Activated naive CD8-positive, alpha-beta T cell treated with anti-CD3 and anti-CD28 coated beads for 36 hours (primary cell): ENCODE data around the gene TRMT44. TPM values are rescaled to one million over a fixed set of nuclear protein-coding genes. Genes with fewer than 3 reads are reported as not detected.
"Not testable (repeated sequence)": the region's sequence is repeated elsewhere in the genome, so short reads cannot be mapped to it uniquely, and the experiment has no call there.

ENCODE experiments used
- DNase-seq: peaks from one replicate; pipeline ENCODE4 v3.0.0; 2021
- H3K27ac Mint-ChIP-seq: one replicate; pipeline ENCODE4 v1.8.0; 2022; ENCODE audit warnings: mild to moderate bottlenecking, moderate library complexity, mixed read lengths
- H3K27me3 Mint-ChIP-seq: one replicate; pipeline ENCODE4 v1.8.0; 2022; ENCODE audit warnings: mild to moderate bottlenecking, mixed read lengths
- H3K36me3 Mint-ChIP-seq: one replicate; pipeline ENCODE4 v1.8.0; 2021; ENCODE audit warnings: mild to moderate bottlenecking, mixed read lengths
- H3K4me1 Mint-ChIP-seq: one replicate; pipeline ENCODE4 v1.8.0; 2021; ENCODE audit warnings: mixed read lengths
- H3K4me3 Mint-ChIP-seq: one replicate; pipeline ENCODE4 v1.8.0; 2022; ENCODE audit warnings: mild to moderate bottlenecking, moderate library complexity, mixed read lengths
- H3K9me3 Mint-ChIP-seq: one replicate; pipeline ENCODE4 v1.8.0; 2022; ENCODE audit warnings: mixed read lengths
- total RNA-seq, 2 experiments: library from RNA; stranded (reverse); gene quantifications; one replicate each; pipeline ENCODE4 v1.2.3, GENCODE V29; 2021

The TRMT44 gene
- total RNA-seq, 2 experiments from 2014 or later, result 21.9 to 26.6 TPM

DNA sequence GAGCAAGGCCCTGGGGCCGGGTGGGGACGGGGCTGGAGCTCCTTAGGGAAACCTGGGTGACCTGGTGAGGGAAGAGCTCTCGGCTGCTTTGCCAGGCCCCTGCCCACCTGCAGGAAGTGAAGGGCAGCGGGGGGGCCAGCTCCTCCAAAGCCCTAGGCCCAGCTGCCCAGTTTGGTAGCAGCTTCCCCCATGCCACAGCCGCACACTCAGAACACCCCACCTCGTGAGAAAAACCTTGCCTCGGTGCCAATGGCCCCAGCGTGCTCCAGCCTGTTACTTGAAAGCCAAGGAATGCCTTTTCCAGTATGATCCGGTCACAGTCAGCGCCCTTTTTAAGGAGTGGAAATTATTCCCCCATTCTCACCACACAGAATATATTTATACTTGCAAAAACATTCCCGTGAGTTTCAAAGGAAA lies 38.4 kb upstream of the TRMT44 start:
- DNase-seq, result no peak
- Mint-ChIP-seq H3K4me1 (no peaks in the 10 kb centered on the region), H3K27ac (no peak overlapping the region), H3K4me3 (no peak overlapping the region), H3K27me3 (no peaks in the 10 kb centered on the region), H3K36me3 (no peaks in the 10 kb centered on the region), H3K9me3 (no peaks in the 10 kb centered on the region)

GRCh38 chr4:8402640-8403039 lies 37.9 kb upstream of the TRMT44 start:
- H3K4me1 Mint-ChIP-seq, result no peaks in the 10 kb centered on the region
- no peaks in the 10 kb centered on the region for H3K27me3 Mint-ChIP-seq
- no peak overlapping the region for H3K27ac Mint-ChIP-seq
- no peak for DNase-seq
- no peaks in the 10 kb centered on the region for H3K9me3 Mint-ChIP-seq
- H3K4me3 Mint-ChIP-seq, result no peak overlapping the region
- no peaks in the 10 kb centered on the region for H3K36me3 Mint-ChIP-seq

DNA sequence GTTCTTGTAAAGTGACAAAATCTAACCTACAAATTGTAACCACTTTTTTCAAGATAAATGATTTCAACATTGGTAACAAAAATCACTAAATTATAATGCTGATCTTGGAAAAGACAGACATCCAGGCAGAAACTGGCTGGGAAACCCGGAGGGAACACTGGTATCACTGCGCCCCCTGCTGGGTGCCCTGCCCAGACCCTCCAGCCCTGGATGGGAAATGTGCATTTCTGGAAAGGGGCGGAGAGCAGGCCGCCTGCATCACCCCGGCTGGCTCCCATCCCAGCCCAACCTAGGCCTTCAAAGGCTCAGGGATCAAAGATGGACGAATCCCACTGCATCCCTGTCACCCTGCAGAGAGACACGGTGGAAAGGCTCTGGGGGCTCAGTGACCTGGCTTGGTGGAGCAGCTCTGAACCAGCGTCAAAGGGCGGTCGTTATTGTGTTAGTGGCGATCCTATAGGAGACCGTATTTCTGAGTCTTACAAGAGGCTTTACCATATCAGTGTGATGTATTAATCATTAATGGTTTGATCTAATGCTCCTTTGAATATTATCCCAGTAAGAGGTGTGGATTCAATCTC lies 37.3 kb upstream of the TRMT44 start:
- Mint-ChIP-seq H3K27me3 (no peaks in the 10 kb centered on the region), H3K4me1 (no peaks in the 10 kb centered on the region), H3K27ac (no peak overlapping the region), H3K4me3 (no peak overlapping the region), H3K36me3 (no peaks in the 10 kb centered on the region), H3K9me3 (no peaks in the 10 kb centered on the region)
- peak; percentile 49 for DNase-seq

- H3K4me1 Mint-ChIP-seq, result no peaks in the 10 kb centered on the region
- H3K4me3 Mint-ChIP-seq, result no peak overlapping the region
- no peaks in the 10 kb centered on the region for H3K36me3 Mint-ChIP-seq
- no peak for DNase-seq
- H3K27ac Mint-ChIP-seq, result no peak overlapping the region
- H3K9me3 Mint-ChIP-seq, result no peaks in the 10 kb centered on the region
- H3K27me3 Mint-ChIP-seq, result no peaks in the 10 kb centered on the region
Observed at GRCh38 chr4:8403976-8404375, 36.6 kb upstream of the TRMT44 start.

DNA sequence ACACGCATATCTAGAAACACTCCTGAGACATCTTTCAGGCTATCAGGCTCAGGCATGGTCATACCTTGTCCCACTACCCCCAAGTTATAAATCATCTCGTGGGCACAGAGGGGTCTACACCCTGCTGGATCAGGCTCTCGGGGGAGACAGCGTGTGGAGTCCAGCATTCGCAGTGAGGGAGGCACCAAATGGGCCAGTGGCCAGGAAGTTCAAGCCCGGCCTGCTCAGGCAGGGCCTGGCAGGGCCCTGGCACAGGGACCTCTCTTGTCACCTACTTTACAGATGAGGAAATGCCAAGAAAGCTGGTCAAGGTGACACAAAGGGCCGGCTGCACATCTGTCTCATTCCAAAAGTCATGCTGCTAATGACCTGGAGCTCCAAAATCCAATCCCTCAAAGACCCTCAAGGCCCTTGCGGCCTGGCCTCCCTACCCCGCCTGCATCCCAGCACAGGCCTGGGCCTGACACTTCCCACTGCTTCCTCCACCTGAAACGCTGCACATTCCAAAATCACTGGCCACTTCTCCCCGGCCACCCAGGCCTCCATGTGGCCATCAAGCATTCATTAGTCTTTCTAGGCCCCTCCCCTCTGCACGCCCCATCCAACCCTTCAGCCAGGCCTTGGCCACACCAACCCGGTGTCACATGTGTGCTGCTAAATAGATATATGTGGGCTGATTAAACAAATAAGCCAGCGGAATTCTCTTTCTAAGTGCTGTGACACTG lies 35.6 kb upstream of the TRMT44 start:
- Mint-ChIP-seq H3K27ac (no peak overlapping the region), H3K4me3 (no peak overlapping the region)
- DNase-seq, result no peak

DNA sequence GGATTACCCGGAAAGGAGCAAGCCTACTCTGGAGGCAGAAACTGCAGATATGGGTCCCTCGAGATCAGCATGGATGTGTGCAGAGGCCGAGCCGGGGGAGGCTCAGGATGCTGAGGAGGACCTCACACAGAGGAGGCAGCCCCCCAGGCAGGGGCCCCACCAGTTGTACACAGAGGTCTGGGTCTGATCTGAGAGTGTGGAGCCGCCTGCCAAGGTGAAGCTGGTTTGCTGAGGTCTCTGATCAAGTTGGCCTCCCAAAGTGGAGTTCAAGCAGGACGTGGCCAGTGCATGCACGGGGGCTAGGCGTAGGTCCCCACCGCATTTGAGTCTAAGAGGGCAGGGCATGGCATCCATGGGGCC lies 35.1 kb upstream of the TRMT44 start:
- H3K27ac Mint-ChIP-seq, result no peak overlapping the region
- H3K4me3 Mint-ChIP-seq, result no peak overlapping the region
- peaks cover 5% of the 10 kb centered on the region for H3K36me3 Mint-ChIP-seq
- no peaks in the 10 kb centered on the region for H3K27me3 Mint-ChIP-seq
- H3K4me1 Mint-ChIP-seq, result no peaks in the 10 kb centered on the region
- no peak for DNase-seq
- no peaks in the 10 kb centered on the region for H3K9me3 Mint-ChIP-seq

More for the DNA sequence above, 35.6 kb upstream of the TRMT44 start:
- Mint-ChIP-seq H3K27me3 (no peaks in the 10 kb centered on the region), H3K9me3 (no peaks in the 10 kb centered on the region), H3K4me1 (no peaks in the 10 kb centered on the region), H3K36me3 (peaks cover 5% of the 10 kb centered on the region)

GRCh38 chr4:8406887-8407286 lies 33.7 kb upstream of the TRMT44 start:
- H3K4me3 Mint-ChIP-seq, H3K27me3 Mint-ChIP-seq, DNase-seq, H3K4me1 Mint-ChIP-seq, H3K9me3 Mint-ChIP-seq, H3K36me3 Mint-ChIP-seq, H3K27ac Mint-ChIP-seq: not testable (repeated sequence)

GRCh38 chr4:8407316-8407715 lies 33.3 kb upstream of the TRMT44 start:
- no peak overlapping the region for H3K4me3 Mint-ChIP-seq
- H3K4me1 Mint-ChIP-seq, result no peaks in the 10 kb centered on the region
- no peaks in the 10 kb centered on the region for H3K9me3 Mint-ChIP-seq
- no peak for DNase-seq
- no peaks in the 10 kb centered on the region for H3K27me3 Mint-ChIP-seq
- H3K27ac Mint-ChIP-seq, result no peak overlapping the region
- H3K36me3 Mint-ChIP-seq, result peaks cover 5% of the 10 kb centered on the region

- H3K27me3 Mint-ChIP-seq, result no peaks in the 10 kb centered on the region
Observed at GRCh38 chr4:8407756-8408155, 32.8 kb upstream of the TRMT44 start.

DNA sequence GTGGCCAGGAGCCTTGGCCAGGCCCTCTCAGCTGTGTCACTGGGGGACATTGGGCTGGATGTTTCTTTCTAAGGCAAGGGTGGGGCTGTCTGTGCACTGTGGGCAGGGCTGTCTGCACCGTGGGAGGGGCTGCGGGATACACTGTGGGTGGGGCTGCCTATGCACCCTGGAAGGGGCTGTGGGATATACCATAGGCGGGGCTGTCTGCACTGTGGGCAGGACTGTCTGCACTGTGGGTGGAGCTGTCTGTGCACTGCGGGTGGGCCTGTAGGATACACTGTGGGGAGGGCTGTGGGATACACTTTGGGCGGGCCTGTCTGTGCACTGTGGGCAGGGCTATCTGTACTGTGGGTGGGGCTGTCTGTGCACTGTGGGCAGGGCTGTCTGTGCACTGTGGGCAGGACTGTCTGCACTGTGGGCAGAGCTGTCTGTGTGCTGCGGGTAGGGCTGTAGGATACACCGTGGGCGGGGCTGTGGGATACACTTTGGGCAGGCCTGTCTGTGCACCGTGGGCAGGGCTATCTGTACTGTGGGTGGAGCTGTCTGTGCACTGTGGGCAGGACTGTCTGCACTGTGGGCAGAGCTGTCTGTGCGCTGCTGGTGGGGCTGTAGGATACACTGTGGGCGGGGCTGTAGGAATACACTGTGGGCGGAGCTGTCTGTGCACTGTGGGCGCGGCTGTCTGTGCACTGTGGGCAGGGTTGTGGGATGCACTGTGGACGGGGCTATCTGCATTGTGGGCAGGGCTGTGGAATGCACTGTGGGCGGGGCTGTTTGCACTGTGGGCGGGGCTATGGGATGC lies 31.1 kb upstream of the TRMT44 start:
- peaks cover 6% of the 10 kb centered on the region for H3K4me1 Mint-ChIP-seq
- H3K27ac Mint-ChIP-seq, result no peak overlapping the region
- H3K36me3 Mint-ChIP-seq, result peaks cover 5% of the 10 kb centered on the region
- H3K4me3 Mint-ChIP-seq, result no peak overlapping the region
- H3K27me3 Mint-ChIP-seq, result no peaks in the 10 kb centered on the region
- DNase-seq, result peak; percentile 20
- no peaks in the 10 kb centered on the region for H3K9me3 Mint-ChIP-seq

More at GRCh38 chr4:8407756-8408155, 32.8 kb upstream of the TRMT44 start:
- Mint-ChIP-seq H3K4me1 (no peaks in the 10 kb centered on the region), H3K27ac (no peak overlapping the region), H3K4me3 (no peak overlapping the region), H3K36me3 (peaks cover 5% of the 10 kb centered on the region), H3K9me3 (no peaks in the 10 kb centered on the region)
- no peak for DNase-seq

GRCh38 chr4:8410066-8410625 lies 30.4 kb upstream of the TRMT44 start:
- Mint-ChIP-seq H3K4me1 (peaks cover 6% of the 10 kb centered on the region), H3K36me3 (peaks cover 5% of the 10 kb centered on the region), H3K27me3 (no peaks in the 10 kb centered on the region), H3K27ac (no peak overlapping the region), H3K4me3 (no peak overlapping the region), H3K9me3 (no peaks in the 10 kb centered on the region)
- no peak for DNase-seq

GRCh38 chr4:8410641-8411271 lies 29.8 kb upstream of the TRMT44 start:
- Mint-ChIP-seq H3K27me3 (no peaks in the 10 kb centered on the region), H3K4me1 (peaks cover 6% of the 10 kb centered on the region), H3K4me3 (no peak overlapping the region), H3K36me3 (peaks cover 5% of the 10 kb centered on the region), H3K9me3 (no peaks in the 10 kb centered on the region), H3K27ac (no peak overlapping the region)
- no peak for DNase-seq

- no peaks in the 10 kb centered on the region for H3K27me3 Mint-ChIP-seq
- H3K9me3 Mint-ChIP-seq, result no peaks in the 10 kb centered on the region
- peaks cover 6% of the 10 kb centered on the region for H3K4me1 Mint-ChIP-seq
- H3K27ac Mint-ChIP-seq, result no peak overlapping the region
- DNase-seq, result no peak
- H3K4me3 Mint-ChIP-seq, result no peak overlapping the region
- H3K36me3 Mint-ChIP-seq, result peaks cover 5% of the 10 kb centered on the region
Observed at GRCh38 chr4:8411351-8412180, 29.0 kb upstream of the TRMT44 start.

DNA sequence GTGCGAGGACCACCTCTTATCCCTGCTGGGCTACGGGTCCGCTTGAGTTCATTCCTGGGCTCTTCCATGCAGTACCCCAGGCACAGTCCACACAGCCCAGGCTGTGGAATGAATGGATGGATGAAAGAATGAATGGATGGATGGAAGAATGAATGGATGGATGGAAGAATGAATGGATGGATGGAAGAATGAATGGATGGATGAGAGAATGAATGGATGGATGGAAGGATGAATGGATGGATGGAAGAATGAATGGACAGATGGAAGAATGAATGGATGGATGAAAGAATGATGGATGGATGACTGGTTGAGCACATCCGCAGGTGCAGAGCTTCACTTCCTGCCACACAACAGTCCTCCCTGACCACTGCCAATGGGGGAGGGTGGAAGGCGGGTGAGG lies 28.3 kb upstream of the TRMT44 start:
- Mint-ChIP-seq H3K4me1 (peaks cover 6% of the 10 kb centered on the region), H3K9me3 (no peaks in the 10 kb centered on the region), H3K4me3 (no peak overlapping the region), H3K36me3 (peaks cover 5% of the 10 kb centered on the region), H3K27me3 (no peaks in the 10 kb centered on the region), H3K27ac (no peak overlapping the region)
- DNase-seq, result no peak
